Lower lobe of right lung (tissue), 2 donors: ENCODE data around the gene SMYD4. TPM values are rescaled to one million over a fixed set of nuclear protein-coding genes. Genes with fewer than 3 reads are reported as not detected.

Source experiments
- ATAC-seq, 2 donors: fragments of 200-7000 bp; cut with Tn5 transposase; one replicate each; pipeline ENCODE4 v1.9.1; 2020 to 2022; ENCODE audit warnings: mild to moderate bottlenecking in 2 of 2, moderate library complexity in 2 of 2
- DNase-seq: peaks from one replicate; pipeline ENCODE4 v3.0.0-alpha.2; 2020
- H3K27ac ChIP-seq: fragments of 200-600 bp; one replicate; pipeline ENCODE4 v1.8.0; 2022
- H3K27me3 ChIP-seq: fragments of 200-600 bp; one replicate; pipeline ENCODE4 v1.8.0; 2022; ENCODE audit warnings: low read depth
- H3K36me3 ChIP-seq: fragments of 200-600 bp; one replicate; pipeline ENCODE4 v1.8.0; 2022; ENCODE audit warnings: mild to moderate bottlenecking
- H3K4me1 ChIP-seq: fragments of 200-600 bp; one replicate; pipeline ENCODE4 v1.8.0; 2022
- H3K4me3 ChIP-seq: fragments of 200-600 bp; one replicate; pipeline ENCODE4 v1.8.0; 2022; ENCODE audit warnings: mild to moderate bottlenecking
- H3K9me3 ChIP-seq: fragments of 200-600 bp; one replicate; pipeline ENCODE4 v1.8.0; 2022
- intact Hi-C: fragments of 100-400 bp; cut with DNase I; formaldehyde crosslinking; loops from one replicate; pipeline ENCODE4 v1.11.0; 2022
- long read RNA-seq: library from polyadenylated mRNA; unstranded; transcript quantifications from one replicate; pipeline ENCODE4 v2.0.0, GENCODE V29; 2021
- total RNA-seq: library from RNA; stranded (reverse); fragmentation: NEBNext Ultra II Directional; extraction: Animal tissue kit (Norgen Biotek cat#: 25700); gene quantifications from one replicate; pipeline ENCODE4 v1.2.1, GENCODE V29; 2021
- TF ChIP-seq, protein P1 (sequence below): fragments of 200-600 bp; IDR thresholded peaks from one replicate; pipeline ENCODE4 v1.8.0; 2022; ENCODE audit warnings: antibody characterized with exemption, mild to moderate bottlenecking
- donor health status: DM: no; HTN: yes; CAD: no; lungs with severe emphysema.

Gene SMYD4, protein sequence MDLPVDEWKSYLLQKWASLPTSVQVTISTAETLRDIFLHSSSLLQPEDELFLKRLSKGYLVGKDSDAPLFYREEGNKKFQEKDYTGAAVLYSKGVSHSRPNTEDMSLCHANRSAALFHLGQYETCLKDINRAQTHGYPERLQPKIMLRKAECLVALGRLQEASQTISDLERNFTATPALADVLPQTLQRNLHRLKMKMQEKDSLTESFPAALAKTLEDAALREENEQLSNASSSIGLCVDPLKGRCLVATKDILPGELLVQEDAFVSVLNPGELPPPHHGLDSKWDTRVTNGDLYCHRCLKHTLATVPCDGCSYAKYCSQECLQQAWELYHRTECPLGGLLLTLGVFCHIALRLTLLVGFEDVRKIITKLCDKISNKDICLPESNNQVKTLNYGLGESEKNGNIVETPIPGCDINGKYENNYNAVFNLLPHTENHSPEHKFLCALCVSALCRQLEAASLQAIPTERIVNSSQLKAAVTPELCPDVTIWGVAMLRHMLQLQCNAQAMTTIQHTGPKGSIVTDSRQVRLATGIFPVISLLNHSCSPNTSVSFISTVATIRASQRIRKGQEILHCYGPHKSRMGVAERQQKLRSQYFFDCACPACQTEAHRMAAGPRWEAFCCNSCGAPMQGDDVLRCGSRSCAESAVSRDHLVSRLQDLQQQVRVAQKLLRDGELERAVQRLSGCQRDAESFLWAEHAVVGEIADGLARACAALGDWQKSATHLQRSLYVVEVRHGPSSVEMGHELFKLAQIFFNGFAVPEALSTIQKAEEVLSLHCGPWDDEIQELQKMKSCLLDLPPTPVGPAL
- total RNA-seq, result 21.9 TPM
- long read RNA-seq, full-length matches to known transcripts, result 8 of 26 reads
- long read RNA-seq, partial matches to known transcripts, result 12 of 26 reads
- long read RNA-seq, other reads (novel, unspliced or antisense), result 6 of 26 reads

DNA sequence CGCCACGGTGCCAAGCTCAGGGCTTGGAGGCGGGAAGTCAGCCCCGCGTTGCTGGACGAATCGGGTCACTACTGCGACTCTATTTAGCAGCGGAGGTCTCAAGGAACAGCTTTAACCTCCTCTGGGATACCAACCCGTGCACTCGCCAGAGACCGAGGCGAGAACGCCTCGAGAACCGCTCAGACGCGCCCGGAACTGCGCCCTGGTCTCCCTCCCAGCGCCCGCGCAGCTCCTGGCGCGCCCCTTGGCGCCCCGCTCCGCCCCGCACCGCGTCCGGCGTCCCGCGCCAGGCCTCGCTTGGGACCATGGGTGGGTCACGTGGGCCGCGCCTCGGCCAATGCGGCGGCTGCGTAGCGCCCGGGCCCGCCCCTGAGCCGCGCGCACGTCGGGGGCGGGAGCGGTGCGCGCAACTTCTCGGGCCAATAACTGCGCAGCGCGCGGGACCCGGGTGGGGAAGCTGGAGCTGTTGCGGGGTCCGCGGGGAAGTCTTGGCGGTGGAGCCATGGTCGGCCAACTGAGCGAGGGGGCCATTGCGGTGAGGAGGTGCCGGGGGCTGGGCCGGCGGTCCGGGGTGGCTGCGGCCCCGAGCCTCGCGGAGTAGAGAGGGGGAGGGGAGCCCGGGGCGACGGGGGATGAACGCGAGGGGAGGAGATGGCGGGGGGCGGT, at the start of gene SMYD4, which contains the start of gene RPA1:
SMYD4 (minus strand) TSS at position 311 of the 666 bp plus-strand sequence. CDS start 1,908 bp downstream, outside the sequence.
RPA1 (plus strand) TSS at position 414 of the 666 bp plus-strand sequence; CDS start at position 503, 89 bp downstream.
- intact Hi-C loops, result no loop called here
- Histone ChIP-seq H3K4me3 (peak within 1 kb of the TSS; percentile 91), H3K36me3 (peaks cover 30% of the 10 kb centered on the region), H3K27me3 (no peaks in the 10 kb centered on the region), H3K9me3 (no peaks in the 10 kb centered on the region), H3K4me1 (peaks cover 20% of the 10 kb centered on the region), H3K27ac (peak within 1 kb of the TSS; percentile 85)
- peak; percentile 100 for ATAC-seq
- DNase-seq, result peak; percentile 93
- TF ChIP-seq, protein P1, sequence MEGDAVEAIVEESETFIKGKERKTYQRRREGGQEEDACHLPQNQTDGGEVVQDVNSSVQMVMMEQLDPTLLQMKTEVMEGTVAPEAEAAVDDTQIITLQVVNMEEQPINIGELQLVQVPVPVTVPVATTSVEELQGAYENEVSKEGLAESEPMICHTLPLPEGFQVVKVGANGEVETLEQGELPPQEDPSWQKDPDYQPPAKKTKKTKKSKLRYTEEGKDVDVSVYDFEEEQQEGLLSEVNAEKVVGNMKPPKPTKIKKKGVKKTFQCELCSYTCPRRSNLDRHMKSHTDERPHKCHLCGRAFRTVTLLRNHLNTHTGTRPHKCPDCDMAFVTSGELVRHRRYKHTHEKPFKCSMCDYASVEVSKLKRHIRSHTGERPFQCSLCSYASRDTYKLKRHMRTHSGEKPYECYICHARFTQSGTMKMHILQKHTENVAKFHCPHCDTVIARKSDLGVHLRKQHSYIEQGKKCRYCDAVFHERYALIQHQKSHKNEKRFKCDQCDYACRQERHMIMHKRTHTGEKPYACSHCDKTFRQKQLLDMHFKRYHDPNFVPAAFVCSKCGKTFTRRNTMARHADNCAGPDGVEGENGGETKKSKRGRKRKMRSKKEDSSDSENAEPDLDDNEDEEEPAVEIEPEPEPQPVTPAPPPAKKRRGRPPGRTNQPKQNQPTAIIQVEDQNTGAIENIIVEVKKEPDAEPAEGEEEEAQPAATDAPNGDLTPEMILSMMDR, result no peak

DNA sequence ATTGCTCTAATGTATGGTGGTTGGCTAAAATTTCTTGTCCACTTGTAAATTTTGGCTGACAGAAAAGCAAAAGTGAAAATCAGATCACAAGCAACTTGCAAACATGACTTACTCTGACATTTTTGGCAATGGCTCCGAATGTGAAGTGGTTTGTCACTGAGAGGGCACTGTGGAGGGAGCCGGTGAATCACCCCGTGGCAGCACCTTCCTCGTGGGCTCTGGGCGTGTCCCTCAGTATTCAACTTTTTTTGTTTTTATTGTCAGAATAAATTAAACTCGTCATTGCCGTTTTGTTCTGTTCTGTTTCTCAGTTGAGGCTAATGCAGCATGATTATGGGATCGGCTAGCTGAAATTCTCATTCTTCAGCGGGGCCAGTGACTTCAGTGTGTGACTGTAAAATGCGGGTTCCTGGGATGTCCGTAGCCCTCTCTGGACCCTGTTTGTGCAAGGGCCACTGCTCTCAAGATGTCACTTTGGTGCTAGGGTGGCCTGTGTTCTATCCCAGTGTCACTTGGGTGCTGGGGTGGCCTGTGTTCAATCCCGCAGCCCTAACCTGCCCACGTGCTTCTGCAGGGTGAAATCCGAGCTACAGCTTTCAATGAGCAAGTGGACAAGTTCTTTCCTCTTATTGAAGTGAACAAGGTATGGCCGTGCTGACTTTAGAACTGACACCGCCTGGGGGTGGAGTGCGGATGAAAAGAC, 48.9 kb upstream of the SMYD4 start:
- intact Hi-C loops, result no loop called here
- Histone ChIP-seq H3K4me3 (no peak overlapping the region), H3K4me1 (no peaks in the 10 kb centered on the region), H3K27ac (no peak overlapping the region), H3K36me3 (peaks cover 93% of the 10 kb centered on the region), H3K27me3 (no peaks in the 10 kb centered on the region), H3K9me3 (no peaks in the 10 kb centered on the region)
- ATAC-seq (peak; percentile 49 to 60), DNase-seq (no peak)
- TF ChIP-seq, protein P1, result no peak

DNA sequence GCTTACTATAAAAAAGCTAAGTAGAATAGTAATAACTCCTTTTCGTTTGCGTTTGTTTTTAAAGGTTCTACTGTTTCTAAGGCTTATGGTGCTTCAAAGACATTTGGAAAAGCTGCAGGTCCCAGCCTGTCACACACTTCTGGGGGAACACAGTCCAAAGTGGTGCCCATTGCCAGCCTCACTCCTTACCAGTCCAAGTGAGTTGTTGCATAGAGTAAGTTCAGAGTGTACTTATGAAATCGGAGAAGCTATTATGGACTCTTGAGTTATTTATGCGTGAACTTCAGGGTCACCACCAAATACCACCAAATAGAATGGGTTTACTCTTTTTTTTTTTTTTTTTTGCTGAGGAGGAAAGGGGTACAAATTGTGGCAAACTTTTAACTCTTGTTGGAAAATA, 45.9 kb upstream of the SMYD4 start:
- Histone ChIP-seq H3K36me3 (peaks cover 85% of the 10 kb centered on the region), H3K4me1 (no peaks in the 10 kb centered on the region), H3K9me3 (no peaks in the 10 kb centered on the region), H3K27ac (no peak overlapping the region), H3K4me3 (no peak overlapping the region), H3K27me3 (no peaks in the 10 kb centered on the region)
- TF ChIP-seq, protein P1, result no peak
- DNase-seq (no peak), ATAC-seq (no peak)
- intact Hi-C loops, result no loop called here

DNA sequence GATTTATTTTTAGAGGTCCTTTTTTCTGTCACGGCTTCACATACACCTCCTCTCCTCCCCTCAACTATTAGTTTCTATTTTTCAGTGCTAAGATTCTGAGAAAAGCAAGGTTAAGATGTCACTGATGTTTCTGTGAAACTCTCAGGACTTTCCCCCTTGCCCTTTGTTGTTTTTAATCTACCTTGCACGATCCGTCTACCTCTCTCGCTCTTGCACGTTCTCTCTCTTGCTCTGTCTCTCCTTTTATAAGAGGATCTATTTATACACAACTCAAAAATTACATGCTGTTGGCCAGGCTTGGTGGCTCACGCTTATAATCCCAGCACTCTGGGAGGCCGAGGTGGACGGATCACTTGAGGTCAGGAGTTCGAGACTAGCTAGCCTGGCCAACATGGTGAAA, 43.7 kb upstream of the SMYD4 start:
- TF ChIP-seq, protein P1, result no peak
- H3K4me1 ChIP-seq, result no peaks in the 10 kb centered on the region
- peaks cover 71% of the 10 kb centered on the region for H3K36me3 ChIP-seq
- ATAC-seq (no peak), DNase-seq (no peak)
- H3K4me3 ChIP-seq, result no peak overlapping the region
- no peaks in the 10 kb centered on the region for H3K9me3 ChIP-seq
- H3K27me3 ChIP-seq, result no peaks in the 10 kb centered on the region
- H3K27ac ChIP-seq, result no peak overlapping the region
- intact Hi-C loops, result no loop called here
